Liver (tissue), 9 donors: Measurements from ENCODE around the gene CHAMP1. TPM values are rescaled to one million over a fixed set of nuclear protein-coding genes. Genes with fewer than 3 reads are reported as not detected.

ENCODE experiments used
- DNase-seq: peaks from one replicate; pipeline ENCODE4 v3.0.0-alpha.2; 2017; ENCODE audit warnings: low spot score
- H3K27ac ChIP-seq, 2 donors: one replicate each; pipeline ENCODE4 v1.7.0; 2013; ENCODE audit warnings: inconsistent platforms in 2 of 2, low read length in 2 of 2, control low read depth in 1 of 2, low read depth in 1 of 2, mild to moderate bottlenecking in 1 of 2
- H3K27me3 ChIP-seq, 4 donors: one replicate each; pipeline versions ENCODE4 v1.6.1 to v1.7.0; 2013; ENCODE audit warnings: low read length in 3 of 4, inconsistent platforms in 1 of 4, mild to moderate bottlenecking in 1 of 4, moderate library complexity in 1 of 4; ENCODE audit not compliant: control insufficient read depth in 4 of 4, insufficient read depth in 4 of 4
- H3K36me3 ChIP-seq, 4 donors: one replicate each; pipeline versions ENCODE4 v1.6.1 to v1.7.0; 2013; ENCODE audit warnings: low read length in 3 of 4, mild to moderate bottlenecking in 3 of 4, low read depth in 1 of 4, moderate library complexity in 1 of 4; ENCODE audit not compliant: control insufficient read depth in 4 of 4, insufficient read depth in 3 of 4
- H3K4me1 ChIP-seq, 4 donors: one replicate each; pipeline versions ENCODE4 v1.6.1 to v1.7.0; 2013; ENCODE audit warnings: low read length in 3 of 4, mild to moderate bottlenecking in 3 of 4, moderate library complexity in 1 of 4; ENCODE audit not compliant: control insufficient read depth in 4 of 4, insufficient read depth in 4 of 4
- H3K4me3 ChIP-seq, 3 donors: one replicate each; pipeline versions ENCODE4 v1.6.1 to v1.7.0; 2013; ENCODE audit warnings: low read length in 3 of 3, control low read depth in 1 of 3, low read depth in 1 of 3, mild to moderate bottlenecking in 1 of 3
- H3K9ac ChIP-seq, 2 donors: one replicate each; pipeline ENCODE4 v1.7.0; 2013; ENCODE audit warnings: low read length in 2 of 2, mild to moderate bottlenecking in 2 of 2, moderate library complexity in 2 of 2, control low read depth in 1 of 2, low read depth in 1 of 2
- H3K9me3 ChIP-seq, 4 donors: one replicate each; pipeline versions ENCODE4 v1.6.1 to v1.7.0; 2013; ENCODE audit warnings: low read length in 3 of 4; ENCODE audit not compliant: control insufficient read depth in 4 of 4
- EGR1 ChIP-seq, 2 donors: IDR thresholded peaks; 2 replicates each; pipeline ENCODE4 v1.6.1; 2016 to 2018; ENCODE audit warnings: antibody characterized with exemption in 2 of 2, low read depth in 2 of 2
- FOXA2 ChIP-seq: IDR thresholded peaks from 2 replicates; pipeline ENCODE4 v1.6.1; 2016; ENCODE audit warnings: antibody characterized with exemption
- GABPA ChIP-seq, 2 donors: IDR thresholded peaks in 1 of 2; conservative IDR thresholded peaks in 1 of 2; 2 replicates each; pipeline ENCODE4 v1.6.1; 2016; ENCODE audit warnings: antibody characterized with exemption in 2 of 2, mild to moderate bottlenecking in 1 of 2, moderate library complexity in 1 of 2
- HNF4G ChIP-seq: IDR thresholded peaks from 2 replicates; pipeline ENCODE4 v1.6.1; 2016; ENCODE audit warnings: antibody characterized with exemption
- RAD21 ChIP-seq, 2 donors: IDR thresholded peaks; 2 replicates each; pipeline ENCODE4 v1.6.1; 2016; ENCODE audit warnings: antibody characterized with exemption in 2 of 2, mild to moderate bottlenecking in 2 of 2
- RXRA ChIP-seq, 2 donors: IDR thresholded peaks; 2 replicates each; pipeline ENCODE4 v1.6.1; 2017 to 2018; ENCODE audit warnings: antibody characterized with exemption in 2 of 2, mild to moderate bottlenecking in 1 of 2
- SP1 ChIP-seq: IDR thresholded peaks from 2 replicates; pipeline ENCODE4 v1.6.1; 2018; ENCODE audit warnings: antibody characterized with exemption, mild to moderate bottlenecking
- TAF1 ChIP-seq: conservative IDR thresholded peaks from 2 replicates; pipeline ENCODE4 v1.6.1; 2016; ENCODE audit warnings: antibody characterized with exemption, mild to moderate bottlenecking
- YY1 ChIP-seq: IDR thresholded peaks from 2 replicates; pipeline ENCODE4 v1.6.1; 2016; ENCODE audit warnings: antibody characterized with exemption, mild to moderate bottlenecking
- WGBS: extraction: QIAGEN DNeasy Blood & Tissue Kit; methylation state at CpG from one replicate; pipeline ENCODE4 v1.1.7; 2013; 5-methylcytosine and 5-hydroxymethylcytosine counted together
- polyA plus RNA-seq, 2 donors: library from polyadenylated mRNA; stranded (reverse) in 1 of 2; unstranded in 1 of 2; fragments of 200-250 nt in 1 of 2; fragments of >200 nt in 1 of 2; fragmentation: Nextera tagmentation in 1 of 2; extraction: Ambion mirVana in 1 of 2; gene quantifications; one replicate each; pipeline versions ENCODE4 v1.2.1 to v1.2.3, GENCODE V29; 2013 to 2015
- total RNA-seq, 2 donors: library from RNA; depleted of rRNA; stranded (reverse); fragments of >200 nt; gene quantifications; one replicate each; pipeline ENCODE4 v1.2.3, GENCODE V29; 2014
- TF ChIP-seq, protein P1 (sequence below): IDR thresholded peaks from 2 replicates; pipeline ENCODE4 v1.6.1; 2016; ENCODE audit warnings: antibody characterized with exemption
- TF ChIP-seq, protein P2 (sequence below): fragments of 150-350 bp; IDR thresholded peaks from 2 replicates; pipeline ENCODE4 v1.5.1; 2017; ENCODE audit warnings: improper control_type of control experiment, low read depth, low read length; ENCODE audit not compliant: missing input control
- TF ChIP-seq, protein P3 (sequence below): IDR thresholded peaks from 2 replicates; pipeline ENCODE4 v1.6.1; 2016; ENCODE audit warnings: antibody characterized with exemption, mild to moderate bottlenecking
- TF ChIP-seq, protein P4 (sequence below): IDR thresholded peaks from 2 replicates; pipeline ENCODE4 v1.6.1; 2016; ENCODE audit warnings: antibody characterized with exemption
- donor health status: healthy.
- donor health status: healthy.
- donor health status: healthy.
- donor health status: healthy.
- donor health status: healthy.

Gene CHAMP1, protein sequence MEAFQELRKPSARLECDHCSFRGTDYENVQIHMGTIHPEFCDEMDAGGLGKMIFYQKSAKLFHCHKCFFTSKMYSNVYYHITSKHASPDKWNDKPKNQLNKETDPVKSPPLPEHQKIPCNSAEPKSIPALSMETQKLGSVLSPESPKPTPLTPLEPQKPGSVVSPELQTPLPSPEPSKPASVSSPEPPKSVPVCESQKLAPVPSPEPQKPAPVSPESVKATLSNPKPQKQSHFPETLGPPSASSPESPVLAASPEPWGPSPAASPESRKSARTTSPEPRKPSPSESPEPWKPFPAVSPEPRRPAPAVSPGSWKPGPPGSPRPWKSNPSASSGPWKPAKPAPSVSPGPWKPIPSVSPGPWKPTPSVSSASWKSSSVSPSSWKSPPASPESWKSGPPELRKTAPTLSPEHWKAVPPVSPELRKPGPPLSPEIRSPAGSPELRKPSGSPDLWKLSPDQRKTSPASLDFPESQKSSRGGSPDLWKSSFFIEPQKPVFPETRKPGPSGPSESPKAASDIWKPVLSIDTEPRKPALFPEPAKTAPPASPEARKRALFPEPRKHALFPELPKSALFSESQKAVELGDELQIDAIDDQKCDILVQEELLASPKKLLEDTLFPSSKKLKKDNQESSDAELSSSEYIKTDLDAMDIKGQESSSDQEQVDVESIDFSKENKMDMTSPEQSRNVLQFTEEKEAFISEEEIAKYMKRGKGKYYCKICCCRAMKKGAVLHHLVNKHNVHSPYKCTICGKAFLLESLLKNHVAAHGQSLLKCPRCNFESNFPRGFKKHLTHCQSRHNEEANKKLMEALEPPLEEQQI
- total RNA-seq (10 to 100 TPM in 1 of 2 donors, 1 to 10 TPM in 1; 8.3 to 15.1 TPM), polyA plus RNA-seq (1 to 10 TPM; 6.2 to 7.3 TPM)

DNA sequence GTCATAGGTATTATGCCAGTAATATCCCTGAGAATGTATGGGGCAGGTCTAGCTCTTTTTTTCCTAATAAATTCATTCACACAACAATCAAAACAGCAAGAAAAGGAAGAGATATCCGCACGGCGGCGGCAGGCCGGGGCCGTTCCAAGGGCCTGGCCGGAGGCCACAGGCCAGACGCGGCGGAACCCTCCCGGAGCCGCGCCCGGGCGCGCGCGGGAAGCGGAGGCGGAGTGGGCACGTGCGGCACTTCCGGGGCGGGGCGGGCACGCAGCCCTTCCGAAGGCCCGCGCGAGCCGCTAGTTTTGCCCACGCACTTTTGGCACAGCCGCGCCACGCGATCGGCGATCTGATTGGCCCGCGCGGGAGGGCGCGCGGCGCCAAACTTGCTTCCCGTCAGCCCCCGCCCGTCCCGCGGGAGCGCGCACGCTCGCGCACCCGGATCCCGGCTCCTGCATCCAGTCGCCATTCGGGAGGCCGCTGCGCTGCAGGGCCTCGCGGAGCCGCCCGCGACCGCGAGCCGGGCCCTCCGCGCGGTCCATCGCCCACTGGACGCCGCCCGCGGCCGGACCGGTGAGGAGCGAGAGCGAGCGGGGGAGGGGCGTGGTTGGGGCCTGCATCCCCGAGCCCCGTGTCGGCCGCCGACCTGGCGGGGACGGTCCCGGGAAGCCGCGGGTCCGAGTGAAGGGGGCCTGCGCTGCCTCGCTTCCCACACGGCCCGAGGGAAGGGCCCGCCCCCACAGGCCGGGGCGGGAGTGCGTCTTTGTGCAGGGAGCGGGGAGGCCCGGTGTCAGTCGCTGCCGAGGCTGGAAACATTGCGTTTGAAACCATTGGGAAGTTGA, at the start of gene CHAMP1:
TSS of gene CHAMP1 (plus strand) at position 430 of the 839 bp plus-strand sequence. CDS start 9,340 bp downstream, outside the sequence.
- H3K9me3 ChIP-seq = no peaks in the 10 kb centered on the region
- DNase-seq = peak; percentile 93

DNA sequence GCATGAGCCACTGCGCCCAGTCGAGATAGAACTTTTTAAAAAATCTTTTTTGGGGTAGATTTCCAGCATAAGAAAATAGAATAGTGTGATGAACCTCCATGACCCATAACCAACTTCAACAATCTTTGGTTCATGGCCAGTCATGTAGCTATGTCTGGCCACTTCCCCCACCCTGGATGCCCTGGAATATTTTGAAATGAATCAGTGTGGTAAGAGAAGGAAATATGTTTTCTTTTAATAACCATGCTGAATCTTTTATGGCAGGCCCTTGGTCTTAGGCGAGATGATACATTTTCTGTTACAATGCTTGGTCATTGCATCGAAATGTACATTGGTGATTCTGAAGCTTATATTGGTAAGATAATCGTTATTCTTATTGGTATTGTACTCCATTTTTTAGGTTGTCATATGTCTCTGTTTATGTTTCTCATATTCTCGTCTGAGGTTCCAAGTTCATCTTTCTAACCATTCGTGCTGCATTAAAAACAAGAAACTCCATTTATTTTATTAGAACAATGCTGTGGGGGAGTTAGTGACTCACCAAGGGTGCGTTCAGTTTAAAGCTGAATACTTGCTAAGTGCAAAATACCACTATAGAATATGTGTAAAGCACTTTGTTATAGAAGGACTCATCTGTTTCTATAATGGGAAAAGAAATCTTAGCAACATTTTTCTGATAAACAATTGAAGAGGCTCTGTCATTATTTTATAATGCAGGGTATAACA, 49.3 kb upstream of the CHAMP1 start:
- Histone ChIP-seq H3K9ac (no peak overlapping the region), H3K4me3 (no peak overlapping the region), H3K36me3 (peaks cover 11 to 79% (median 68%) of the 10 kb centered on the region in 4 donors), H3K27ac (no peak overlapping the region), H3K4me1 (no peaks in the 10 kb centered on the region), H3K9me3 (no peaks in the 10 kb centered on the region), H3K27me3 (no peaks in the 10 kb centered on the region)
- DNase-seq = no peak
- 95% methylated on average over 8 of the region's 8 CpGs for WGBS
- no peak for TF ChIP-seq HNF4G
- no peak for TF ChIP-seq FOXA2
- no peak for TF ChIP-seq RAD21 (IDR thresholded peaks at IDR 0.05)
- TF ChIP-seq TAF1 = no peak
- TF ChIP-seq, protein P1, sequence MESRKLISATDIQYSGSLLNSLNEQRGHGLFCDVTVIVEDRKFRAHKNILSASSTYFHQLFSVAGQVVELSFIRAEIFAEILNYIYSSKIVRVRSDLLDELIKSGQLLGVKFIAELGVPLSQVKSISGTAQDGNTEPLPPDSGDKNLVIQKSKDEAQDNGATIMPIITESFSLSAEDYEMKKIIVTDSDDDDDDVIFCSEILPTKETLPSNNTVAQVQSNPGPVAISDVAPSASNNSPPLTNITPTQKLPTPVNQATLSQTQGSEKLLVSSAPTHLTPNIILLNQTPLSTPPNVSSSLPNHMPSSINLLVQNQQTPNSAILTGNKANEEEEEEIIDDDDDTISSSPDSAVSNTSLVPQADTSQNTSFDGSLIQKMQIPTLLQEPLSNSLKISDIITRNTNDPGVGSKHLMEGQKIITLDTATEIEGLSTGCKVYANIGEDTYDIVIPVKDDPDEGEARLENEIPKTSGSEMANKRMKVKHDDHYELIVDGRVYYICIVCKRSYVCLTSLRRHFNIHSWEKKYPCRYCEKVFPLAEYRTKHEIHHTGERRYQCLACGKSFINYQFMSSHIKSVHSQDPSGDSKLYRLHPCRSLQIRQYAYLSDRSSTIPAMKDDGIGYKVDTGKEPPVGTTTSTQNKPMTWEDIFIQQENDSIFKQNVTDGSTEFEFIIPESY = no peak
- no peak for TF ChIP-seq RXRA (IDR thresholded peaks at IDR 0.05)
- no peak for TF ChIP-seq SP1
- TF ChIP-seq YY1 = no peak
- TF ChIP-seq, protein P2, sequence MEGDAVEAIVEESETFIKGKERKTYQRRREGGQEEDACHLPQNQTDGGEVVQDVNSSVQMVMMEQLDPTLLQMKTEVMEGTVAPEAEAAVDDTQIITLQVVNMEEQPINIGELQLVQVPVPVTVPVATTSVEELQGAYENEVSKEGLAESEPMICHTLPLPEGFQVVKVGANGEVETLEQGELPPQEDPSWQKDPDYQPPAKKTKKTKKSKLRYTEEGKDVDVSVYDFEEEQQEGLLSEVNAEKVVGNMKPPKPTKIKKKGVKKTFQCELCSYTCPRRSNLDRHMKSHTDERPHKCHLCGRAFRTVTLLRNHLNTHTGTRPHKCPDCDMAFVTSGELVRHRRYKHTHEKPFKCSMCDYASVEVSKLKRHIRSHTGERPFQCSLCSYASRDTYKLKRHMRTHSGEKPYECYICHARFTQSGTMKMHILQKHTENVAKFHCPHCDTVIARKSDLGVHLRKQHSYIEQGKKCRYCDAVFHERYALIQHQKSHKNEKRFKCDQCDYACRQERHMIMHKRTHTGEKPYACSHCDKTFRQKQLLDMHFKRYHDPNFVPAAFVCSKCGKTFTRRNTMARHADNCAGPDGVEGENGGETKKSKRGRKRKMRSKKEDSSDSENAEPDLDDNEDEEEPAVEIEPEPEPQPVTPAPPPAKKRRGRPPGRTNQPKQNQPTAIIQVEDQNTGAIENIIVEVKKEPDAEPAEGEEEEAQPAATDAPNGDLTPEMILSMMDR = no peak
- no peak for TF ChIP-seq GABPA (IDR thresholded peaks at IDR 0.05 in 1 of 2, conservative IDR thresholded peaks at IDR 0.05 in 1 of 2)
- TF ChIP-seq, protein P3, sequence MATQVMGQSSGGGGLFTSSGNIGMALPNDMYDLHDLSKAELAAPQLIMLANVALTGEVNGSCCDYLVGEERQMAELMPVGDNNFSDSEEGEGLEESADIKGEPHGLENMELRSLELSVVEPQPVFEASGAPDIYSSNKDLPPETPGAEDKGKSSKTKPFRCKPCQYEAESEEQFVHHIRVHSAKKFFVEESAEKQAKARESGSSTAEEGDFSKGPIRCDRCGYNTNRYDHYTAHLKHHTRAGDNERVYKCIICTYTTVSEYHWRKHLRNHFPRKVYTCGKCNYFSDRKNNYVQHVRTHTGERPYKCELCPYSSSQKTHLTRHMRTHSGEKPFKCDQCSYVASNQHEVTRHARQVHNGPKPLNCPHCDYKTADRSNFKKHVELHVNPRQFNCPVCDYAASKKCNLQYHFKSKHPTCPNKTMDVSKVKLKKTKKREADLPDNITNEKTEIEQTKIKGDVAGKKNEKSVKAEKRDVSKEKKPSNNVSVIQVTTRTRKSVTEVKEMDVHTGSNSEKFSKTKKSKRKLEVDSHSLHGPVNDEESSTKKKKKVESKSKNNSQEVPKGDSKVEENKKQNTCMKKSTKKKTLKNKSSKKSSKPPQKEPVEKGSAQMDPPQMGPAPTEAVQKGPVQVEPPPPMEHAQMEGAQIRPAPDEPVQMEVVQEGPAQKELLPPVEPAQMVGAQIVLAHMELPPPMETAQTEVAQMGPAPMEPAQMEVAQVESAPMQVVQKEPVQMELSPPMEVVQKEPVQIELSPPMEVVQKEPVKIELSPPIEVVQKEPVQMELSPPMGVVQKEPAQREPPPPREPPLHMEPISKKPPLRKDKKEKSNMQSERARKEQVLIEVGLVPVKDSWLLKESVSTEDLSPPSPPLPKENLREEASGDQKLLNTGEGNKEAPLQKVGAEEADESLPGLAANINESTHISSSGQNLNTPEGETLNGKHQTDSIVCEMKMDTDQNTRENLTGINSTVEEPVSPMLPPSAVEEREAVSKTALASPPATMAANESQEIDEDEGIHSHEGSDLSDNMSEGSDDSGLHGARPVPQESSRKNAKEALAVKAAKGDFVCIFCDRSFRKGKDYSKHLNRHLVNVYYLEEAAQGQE = no peak

More for the DNA sequence above, at the start of gene CHAMP1:
- Histone ChIP-seq H3K27me3 (no peaks in the 10 kb centered on the region), H3K4me1 (peaks cover 3 to 20% (median 11%) of the 10 kb centered on the region in 4 donors), H3K27ac (peak within 1 kb of the TSS; percentile 82 to 91), H3K4me3 (peak within 1 kb of the TSS; percentile 83 to 100 (median 85)), H3K9ac (peak within 1 kb of the TSS; percentile 74 to 81), H3K36me3 (no peaks in the 10 kb centered on the region)
- WGBS = under 1% methylated on average over 107 of the region's 107 CpGs
- TF ChIP-seq GABPA (IDR thresholded peaks at IDR 0.05 in 1 of 2, conservative IDR thresholded peaks at IDR 0.05 in 1 of 2) = peak in 1 of 2 donors; percentile 64
- TF ChIP-seq, protein P4, sequence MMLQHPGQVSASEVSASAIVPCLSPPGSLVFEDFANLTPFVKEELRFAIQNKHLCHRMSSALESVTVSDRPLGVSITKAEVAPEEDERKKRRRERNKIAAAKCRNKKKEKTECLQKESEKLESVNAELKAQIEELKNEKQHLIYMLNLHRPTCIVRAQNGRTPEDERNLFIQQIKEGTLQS = no peak
- peak; percentile 51 to 88 for TF ChIP-seq EGR1 (IDR thresholded peaks at IDR 0.05; ENCODE audit: low read depth in 2 of 2)
- TF ChIP-seq, protein P2 = no peak
- no peak for TF ChIP-seq HNF4G
